ENCODE data around the gene ITPRID1. TPM values are rescaled to one million over a fixed set of nuclear protein-coding genes. Genes with fewer than 3 reads are reported as not detected.

ITPRID1 gene
- total and polyA plus RNA-seq, 2 donors (not counting 1 experiment from before 2014, with no cell fraction given), result not detected

DNA sequence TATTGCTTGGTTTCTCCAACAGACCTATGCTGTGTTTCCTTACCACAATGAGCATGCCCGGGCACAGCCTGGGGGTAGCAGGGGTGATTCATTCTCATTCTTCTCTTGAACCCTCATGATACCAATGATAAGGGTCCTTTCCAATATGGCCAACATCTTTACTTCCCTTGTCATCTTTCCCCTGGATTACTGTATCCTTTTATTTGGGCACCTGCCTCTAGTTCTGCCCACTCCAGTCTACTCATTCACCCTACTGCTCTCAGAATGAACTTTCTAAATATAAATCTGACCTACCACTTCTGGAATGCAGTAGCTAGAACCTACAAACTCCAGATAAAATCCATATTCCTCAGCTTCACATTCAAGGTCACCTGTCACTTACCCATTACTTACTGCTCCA, 26.4 kb upstream of the ITPRID1 start:
- Histone ChIP-seq H3K4me3 (ENCODE audit: control extremely low read depth in 1 of 5, extremely low read depth in 1 of 5, insufficient read depth in 1 of 5, low read depth in 2 of 5, low read length in 4 of 5) (no peak overlapping the region), H3K4me1 (ENCODE audit: control insufficient read depth in 2 of 2, insufficient read depth in 2 of 2, low read length in 2 of 2) (no peaks in the 10 kb centered on the region), H3K36me3 (replicated peaks in 1 of 2; ENCODE audit: control extremely low read depth in 1 of 2, control insufficient read depth in 1 of 2, extremely low read depth in 1 of 2, insufficient read depth in 2 of 2, low read length in 1 of 2) (no peaks in the 10 kb centered on the region), H2AFZ (ENCODE audit: insufficient read depth, low read depth, low read length, poor library complexity, severe bottlenecking) (no peak overlapping the region), H3K4me2 (replicated peaks; ENCODE audit: low read depth, low read length, poor library complexity, severe bottlenecking) (no peak overlapping the region), H4K20me1 (ENCODE audit: control insufficient read depth, insufficient read depth, low read length, poor library complexity, severe bottlenecking) (no peaks in the 10 kb centered on the region), H3K9ac (ENCODE audit: low read length) (no peak overlapping the region), H3K79me2 (ENCODE audit: control insufficient read depth, insufficient read depth, low read length) (no peaks in the 10 kb centered on the region), H3K27ac (ENCODE audit: low read length in 2 of 2) (no peak overlapping the region), H3K27me3 (replicated peaks in 1 of 4; ENCODE audit: control extremely low read depth in 1 of 4, control insufficient read depth in 3 of 4, insufficient read depth in 4 of 4, low read length in 3 of 4) (no peaks in the 10 kb centered on the region), H3K9me3 (ENCODE audit: control extremely low read depth in 1 of 3, control insufficient read depth in 2 of 3, insufficient read depth in 1 of 3, low read length in 2 of 3) (no peaks in the 10 kb centered on the region)
- DNase-seq, result no peak
- ChIA-PET CTCF (interaction anchor here (0.5 to 1.0 kb wide), 2 partner anchors 28 to 44 kb away, joined by 4 to 5 read pairs; no protein-coding TSS in a partner anchor), POLR2A (no interaction called here)
- intact Hi-C loops (cut with micrococcal nuclease), result no loop called here
- peaks cover 2% of the 10 kb centered on the region for H3K9me3 Mint-ChIP-seq (ENCODE audit: insufficient read depth)
- no peak for TF ChIP-seq CTCF (IDR thresholded peaks at IDR 0.05)
- no peak for TF ChIP-seq EZH2 (IDR thresholded peaks at IDR 0.05; ENCODE audit: borderline replicate concordance, insufficient read depth, low read depth, low read length, poor library complexity, severe bottlenecking)
- WGBS (ENCODE audit: insufficient coverage), result no CpG with 5 or more reads among the region's 1 CpG
- no peaks in the 10 kb centered on the region for H3K27me3 Mint-ChIP-seq
- H3K27ac Mint-ChIP-seq, result no peak overlapping the region
- no peak for ATAC-seq (ENCODE audit: low read depth)
- no peaks in the 10 kb centered on the region for H3K4me1 Mint-ChIP-seq
- H3K4me3 Mint-ChIP-seq, result no peak overlapping the region

GRCh38 chr7:31488562-31489203, 25.2 kb upstream of the ITPRID1 start:
- no peak overlapping the region for H3K4me3 Mint-ChIP-seq
- Histone ChIP-seq H3K9me3 (ENCODE audit: control extremely low read depth in 1 of 3, control insufficient read depth in 2 of 3, insufficient read depth in 1 of 3, low read length in 2 of 3) (no peaks in the 10 kb centered on the region), H2AFZ (ENCODE audit: insufficient read depth, low read depth, low read length, poor library complexity, severe bottlenecking) (no peak overlapping the region), H3K27ac (ENCODE audit: low read length in 2 of 2) (no peak overlapping the region), H3K9ac (ENCODE audit: low read length) (no peak overlapping the region), H4K20me1 (ENCODE audit: control insufficient read depth, insufficient read depth, low read length, poor library complexity, severe bottlenecking) (no peaks in the 10 kb centered on the region), H3K79me2 (ENCODE audit: control insufficient read depth, insufficient read depth, low read length) (no peaks in the 10 kb centered on the region), H3K4me1 (ENCODE audit: control insufficient read depth in 2 of 2, insufficient read depth in 2 of 2, low read length in 2 of 2) (no peaks in the 10 kb centered on the region), H3K4me3 (ENCODE audit: control extremely low read depth in 1 of 5, extremely low read depth in 1 of 5, insufficient read depth in 1 of 5, low read depth in 2 of 5, low read length in 4 of 5) (no peak overlapping the region), H3K36me3 (replicated peaks in 1 of 2; ENCODE audit: control extremely low read depth in 1 of 2, control insufficient read depth in 1 of 2, extremely low read depth in 1 of 2, insufficient read depth in 2 of 2, low read length in 1 of 2) (no peaks in the 10 kb centered on the region), H3K27me3 (replicated peaks in 1 of 4; ENCODE audit: control extremely low read depth in 1 of 4, control insufficient read depth in 3 of 4, insufficient read depth in 4 of 4, low read length in 3 of 4) (no peaks in the 10 kb centered on the region), H3K4me2 (replicated peaks; ENCODE audit: low read depth, low read length, poor library complexity, severe bottlenecking) (no peak overlapping the region)
- ATAC-seq (ENCODE audit: low read depth), result no peak
- peaks cover 2% of the 10 kb centered on the region for H3K9me3 Mint-ChIP-seq (ENCODE audit: insufficient read depth)
- no peak overlapping the region for H3K27ac Mint-ChIP-seq
- DNase-seq, result peak; percentile 10
- no peaks in the 10 kb centered on the region for H3K27me3 Mint-ChIP-seq
- TF ChIP-seq CTCF (IDR thresholded peaks at IDR 0.05), result peak; percentile 37
- no peak for TF ChIP-seq EZH2 (IDR thresholded peaks at IDR 0.05; ENCODE audit: borderline replicate concordance, insufficient read depth, low read depth, low read length, poor library complexity, severe bottlenecking)
- ChIA-PET CTCF (interaction anchor here (0.8 to 1.0 kb wide), 2 partner anchors 9 to 45 kb away, joined by 3 to 5 read pairs; no protein-coding TSS in a partner anchor), POLR2A (no interaction called here)
- no peaks in the 10 kb centered on the region for H3K4me1 Mint-ChIP-seq
- WGBS (ENCODE audit: insufficient coverage), result 2% methylated on average over 9 of the region's 15 CpGs
- intact Hi-C loops (cut with micrococcal nuclease), result no loop called here

Data from B cell (primary cell).